GM19035 (cell line): ENCODE data around the gene TSPAN16.

Source experiments
- ATAC-seq: cut with Tn5 transposase; IDR thresholded peaks from one replicate; pipeline ENCODE4 v1.9.1; 2021; ENCODE audit not compliant: unreplicated experiment

TSPAN16 gene

GRCh38 chr19:11268783-11269267 lies 27.1 kb upstream of the TSPAN16 start:
- ATAC-seq, result no peak

- ATAC-seq, result no peak
Measured at GRCh38 chr19:11269408-11269807, 26.6 kb upstream of the TSPAN16 start.

- ATAC-seq, result no peak
Measured at GRCh38 chr19:11273296-11273695, 22.7 kb upstream of the TSPAN16 start.

- no peak for ATAC-seq
Measured at GRCh38 chr19:11273989-11274388, 22.0 kb upstream of the TSPAN16 start.

GRCh38 chr19:11274533-11275086 lies 21.4 kb upstream of the TSPAN16 start:
- no peak for ATAC-seq

GRCh38 chr19:11278670-11279069 lies 17.3 kb upstream of the TSPAN16 start:
- no peak for ATAC-seq

- ATAC-seq, result no peak
Measured at GRCh38 chr19:11279505-11280236, 16.3 kb upstream of the TSPAN16 start.

GRCh38 chr19:11281356-11282049 lies 14.5 kb upstream of the TSPAN16 start:
- ATAC-seq, result no peak

- no peak for ATAC-seq
Measured at GRCh38 chr19:11284515-11284914, 11.4 kb upstream of the TSPAN16 start.

GRCh38 chr19:11286312-11286974 lies 9.5 kb upstream of the TSPAN16 start:
- ATAC-seq, result no peak

GRCh38 chr19:11288349-11288748 lies 7.6 kb upstream of the TSPAN16 start:
- ATAC-seq, result no peak

GRCh38 chr19:11290256-11290655 lies 5.7 kb upstream of the TSPAN16 start:
- no peak for ATAC-seq

- no peak for ATAC-seq
Measured at GRCh38 chr19:11291415-11291814, 4.5 kb upstream of the TSPAN16 start.

- no peak for ATAC-seq
Measured at GRCh38 chr19:11291991-11292390, 4.0 kb upstream of the TSPAN16 start.

GRCh38 chr19:11293433-11294389 lies 2.2 kb upstream of the TSPAN16 start:
- peak; percentile 50 for ATAC-seq

- ATAC-seq, result no peak
Measured at GRCh38 chr19:11295180-11295579, 780 bp upstream of the TSPAN16 start.

- no peak for ATAC-seq
Measured at GRCh38 chr19:11296264-11296663, 304 bp downstream of the TSPAN16 start.

GRCh38 chr19:11299946-11300810 lies 4.2 kb downstream of the TSPAN16 start:
- no peak for ATAC-seq

GRCh38 chr19:11300811-11301120 lies 4.8 kb downstream of the TSPAN16 start:
- no peak for ATAC-seq

GRCh38 chr19:11304936-11305335 lies 9.0 kb downstream of the TSPAN16 start:
- no peak for ATAC-seq
